ENCODE results near the gene SLC16A3. TPM values are rescaled to one million over a fixed set of nuclear protein-coding genes. Genes with fewer than 3 reads are reported as not detected.

The SLC16A3 gene
- total RNA-seq, 1 donor from 2014 or later, result 10.0 TPM

GRCh38 chr17:82241183-82241925 lies 12.5 kb downstream of the SLC16A3 start:
- DNase-seq (peak; percentile 90), ATAC-seq (ENCODE audit: poor library complexity) (peak; percentile 45)
- intact Hi-C loops (cut with DNase I), result no loop called here

DNA sequence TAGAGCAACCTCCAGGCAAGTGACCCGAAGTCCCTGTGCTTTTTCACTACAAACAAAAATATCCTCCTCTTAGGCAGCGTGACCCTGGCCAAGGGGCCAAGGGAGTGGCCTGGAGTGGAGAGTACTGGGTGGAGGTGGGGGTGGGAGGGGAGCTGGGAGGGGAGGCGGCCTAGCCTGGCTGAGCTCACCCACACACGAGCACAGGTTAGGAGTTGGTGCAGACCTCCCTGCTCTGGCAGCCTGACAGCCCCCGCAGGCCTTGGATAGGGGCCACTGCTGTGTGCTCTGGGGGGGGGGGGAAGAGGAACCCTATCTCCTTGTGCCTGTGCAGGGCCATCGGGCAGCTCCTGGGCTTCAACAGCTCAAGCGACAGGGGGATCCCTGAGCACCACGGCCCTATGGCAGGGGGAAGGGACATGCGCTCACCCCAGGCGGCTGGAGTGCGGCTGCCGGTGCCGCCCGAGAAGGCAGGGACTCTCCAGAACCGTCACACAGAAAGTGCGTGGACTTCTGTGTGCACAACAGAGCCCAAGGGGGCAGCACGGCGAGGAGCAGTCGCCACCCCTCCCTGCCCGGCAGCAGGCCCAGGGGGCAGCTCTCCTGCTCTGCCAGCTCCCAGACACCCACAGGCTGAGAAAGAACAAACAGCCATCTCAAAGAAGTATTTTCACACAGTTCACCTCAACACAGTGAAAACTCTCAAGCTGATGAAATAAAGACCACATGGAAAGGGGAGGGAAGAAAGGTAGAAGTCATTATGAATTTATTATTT lies 13.3 kb downstream of the SLC16A3 start:
- peak; percentile 56 for ATAC-seq (ENCODE audit: poor library complexity)
- peak; percentile 73 for DNase-seq
- intact Hi-C loops (cut with DNase I), result no loop called here

GRCh38 chr17:82242698-82242976 lies 13.8 kb downstream of the SLC16A3 start:
- intact Hi-C loops (cut with DNase I), result no loop called here
- no peak for DNase-seq
- no peak for ATAC-seq (ENCODE audit: poor library complexity)

DNA sequence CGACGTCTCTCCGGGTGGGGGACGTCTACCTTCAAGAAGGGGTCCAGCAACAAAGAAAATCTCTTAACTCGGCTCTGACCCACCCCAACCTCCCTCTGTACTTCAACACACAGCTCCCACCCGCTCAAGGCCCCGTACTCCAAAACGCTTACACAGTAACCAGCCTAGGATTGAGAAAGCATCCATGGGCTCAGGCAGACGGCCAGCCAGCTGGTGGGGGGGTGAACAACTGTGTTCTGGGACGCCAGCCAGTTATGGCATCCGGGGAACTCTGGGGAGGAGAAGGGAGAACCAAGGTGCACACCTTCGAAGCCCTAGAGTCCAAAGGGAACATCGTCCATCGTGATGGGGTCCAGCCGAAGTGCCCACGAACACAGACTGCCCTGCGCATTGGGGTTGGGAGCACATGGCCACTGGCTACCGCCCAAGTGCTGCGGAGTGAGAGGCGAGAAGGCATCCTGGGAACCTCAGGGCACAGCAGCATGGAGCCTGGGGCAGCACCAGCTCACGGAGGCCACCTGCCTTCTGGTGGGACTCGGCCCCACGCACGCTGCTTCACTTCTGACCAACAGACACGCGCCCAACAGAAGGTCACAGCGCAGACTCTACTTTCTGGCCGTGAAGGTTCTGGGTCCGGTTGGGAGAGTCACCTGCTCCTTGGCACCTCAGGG lies 14.3 kb downstream of the SLC16A3 start:
- DNase-seq (peak; percentile 89), ATAC-seq (ENCODE audit: poor library complexity) (peak; percentile 45)
- intact Hi-C loops (cut with DNase I), result no loop called here

GRCh38 chr17:82243648-82244412 lies 15.0 kb downstream of the SLC16A3 start:
- DNase-seq, result no peak
- no peak for ATAC-seq (ENCODE audit: poor library complexity)
- intact Hi-C loops (cut with DNase I), result no loop called here

GRCh38 chr17:82244413-82245133 lies 15.7 kb downstream of the SLC16A3 start:
- DNase-seq, result no peak
- intact Hi-C loops (cut with DNase I), result no loop called here
- ATAC-seq (ENCODE audit: poor library complexity), result no peak

DNA sequence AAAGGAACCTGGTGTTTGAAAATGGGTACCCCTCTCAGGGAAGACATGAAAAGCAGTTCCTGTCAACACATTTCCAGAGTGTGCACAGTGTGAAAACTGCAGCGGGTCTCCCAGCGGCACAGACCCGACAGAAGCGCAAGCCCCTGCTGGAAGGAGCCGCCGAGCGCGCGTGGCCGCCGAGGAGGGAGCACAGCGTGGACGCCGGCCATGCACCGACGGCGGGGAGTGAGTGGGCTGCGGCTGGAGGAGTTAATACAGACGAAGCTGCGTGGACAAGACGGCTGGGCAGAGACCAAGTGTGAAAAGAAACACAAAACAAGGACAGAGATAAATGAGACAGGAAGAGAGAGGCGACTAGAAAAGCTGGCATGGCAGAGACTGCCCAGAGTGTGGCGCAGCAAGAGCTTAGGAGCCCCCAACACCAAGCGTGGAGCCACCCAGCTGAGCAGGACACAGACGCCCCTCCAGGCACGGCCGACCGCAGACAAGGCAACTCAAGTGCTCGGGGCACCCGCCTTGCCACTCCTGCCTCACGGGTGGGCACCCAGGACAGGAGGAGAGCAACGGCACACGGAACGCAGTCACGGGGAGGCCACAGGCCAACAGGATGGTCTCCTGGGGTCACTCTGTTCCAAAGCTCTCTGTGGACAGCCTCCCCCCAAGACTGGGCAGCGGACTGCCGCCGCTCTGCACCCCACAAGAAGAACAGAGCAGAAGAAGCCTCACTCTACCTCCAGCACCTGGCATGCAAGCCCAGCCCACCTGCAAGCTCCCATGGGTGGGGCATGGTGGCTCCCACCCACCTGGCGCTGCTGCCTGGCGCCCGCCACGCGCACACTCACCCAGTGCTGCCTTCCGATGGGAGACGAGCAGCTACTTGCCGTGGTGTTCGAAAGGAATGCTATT lies 16.5 kb downstream of the SLC16A3 start:
- intact Hi-C loops (cut with DNase I), result no loop called here
- DNase-seq (no peak), ATAC-seq (ENCODE audit: poor library complexity) (no peak)

GRCh38 chr17:82246040-82246364 lies 17.2 kb downstream of the SLC16A3 start:
- intact Hi-C loops (cut with DNase I), result no loop called here
- DNase-seq, result no peak
- ATAC-seq (ENCODE audit: poor library complexity), result no peak

- ATAC-seq (ENCODE audit: poor library complexity) (peak; percentile 8), DNase-seq (peak; percentile 70)
- intact Hi-C loops (cut with DNase I), result no loop called here
These were observed 17.7 kb downstream of the SLC16A3 start for GRCh38 chr17:82246365-82247181.

DNA sequence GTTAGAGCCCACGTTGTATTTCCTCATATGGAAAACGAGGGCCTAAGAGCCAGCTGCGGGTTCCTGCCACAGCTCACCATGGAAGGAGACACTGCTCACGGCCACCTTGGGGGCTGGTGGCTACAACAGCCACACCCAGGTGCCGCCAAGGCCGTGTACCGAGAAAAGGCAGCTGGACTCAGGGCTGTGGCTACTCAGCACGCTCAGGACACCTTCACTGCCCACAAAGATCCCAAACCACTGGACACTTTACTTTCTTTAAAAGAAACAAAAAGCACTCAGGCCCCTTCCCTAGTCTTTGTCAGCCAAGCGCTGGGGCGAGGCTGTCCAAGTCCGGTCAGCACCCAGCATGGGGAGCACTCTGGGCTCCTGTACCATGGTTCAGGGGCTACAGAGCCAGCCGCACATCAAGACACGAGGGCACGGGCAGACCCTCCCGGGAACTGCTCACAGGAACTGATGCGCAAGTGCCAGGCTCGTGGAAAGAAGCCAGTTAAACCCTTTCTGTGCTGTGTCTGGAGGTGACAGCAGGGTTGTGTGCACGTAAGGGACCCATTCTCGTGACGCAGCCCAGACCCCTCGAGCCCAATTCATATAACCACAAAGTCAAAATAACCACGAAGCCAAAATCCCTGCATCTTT lies 18.5 kb downstream of the SLC16A3 start:
- no peak for DNase-seq
- no peak for ATAC-seq (ENCODE audit: poor library complexity)
- intact Hi-C loops (cut with DNase I), result no loop called here

DNA sequence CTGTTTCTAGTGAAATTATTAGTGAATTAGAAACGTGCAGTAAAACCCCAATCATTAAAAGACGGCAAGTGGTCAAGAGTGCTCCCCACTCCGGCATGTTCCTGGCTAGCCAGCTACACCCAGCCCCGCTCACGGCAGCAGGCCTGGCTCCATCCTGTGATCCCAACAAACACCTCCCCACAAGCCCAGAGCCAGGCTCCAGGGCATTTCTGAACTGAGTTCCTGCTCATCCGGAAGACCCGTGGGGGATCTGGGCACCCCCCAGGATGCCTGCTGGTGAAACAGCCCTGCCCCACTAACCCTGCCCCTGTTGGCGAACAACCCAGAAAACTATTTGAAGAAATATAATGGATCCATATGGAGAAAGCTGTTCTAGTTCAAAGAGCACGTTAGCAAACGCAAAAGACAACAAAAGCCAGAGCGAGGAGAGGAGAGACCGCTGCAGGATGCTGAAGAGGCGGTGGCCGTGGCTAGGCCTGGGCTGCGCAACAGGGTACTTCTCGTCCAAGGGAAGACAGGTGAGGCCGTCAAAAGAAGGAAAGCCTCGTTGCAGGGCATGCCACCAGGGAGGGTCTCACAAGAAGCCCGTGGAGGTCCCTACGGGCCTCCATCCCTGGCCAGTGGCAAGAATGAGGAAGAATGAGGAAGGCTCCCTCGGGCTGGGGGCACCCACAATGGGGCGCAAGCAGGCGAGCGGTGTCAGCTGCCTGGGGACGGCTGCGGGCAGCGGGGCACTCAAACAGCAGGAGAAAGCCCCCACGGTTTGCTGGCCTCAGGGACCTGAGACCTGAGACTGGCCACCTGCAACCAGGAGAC lies 19.2 kb downstream of the SLC16A3 start:
- DNase-seq, result peak; percentile 41
- ATAC-seq (ENCODE audit: poor library complexity), result no peak
- intact Hi-C loops (cut with DNase I), result no loop called here

DNA sequence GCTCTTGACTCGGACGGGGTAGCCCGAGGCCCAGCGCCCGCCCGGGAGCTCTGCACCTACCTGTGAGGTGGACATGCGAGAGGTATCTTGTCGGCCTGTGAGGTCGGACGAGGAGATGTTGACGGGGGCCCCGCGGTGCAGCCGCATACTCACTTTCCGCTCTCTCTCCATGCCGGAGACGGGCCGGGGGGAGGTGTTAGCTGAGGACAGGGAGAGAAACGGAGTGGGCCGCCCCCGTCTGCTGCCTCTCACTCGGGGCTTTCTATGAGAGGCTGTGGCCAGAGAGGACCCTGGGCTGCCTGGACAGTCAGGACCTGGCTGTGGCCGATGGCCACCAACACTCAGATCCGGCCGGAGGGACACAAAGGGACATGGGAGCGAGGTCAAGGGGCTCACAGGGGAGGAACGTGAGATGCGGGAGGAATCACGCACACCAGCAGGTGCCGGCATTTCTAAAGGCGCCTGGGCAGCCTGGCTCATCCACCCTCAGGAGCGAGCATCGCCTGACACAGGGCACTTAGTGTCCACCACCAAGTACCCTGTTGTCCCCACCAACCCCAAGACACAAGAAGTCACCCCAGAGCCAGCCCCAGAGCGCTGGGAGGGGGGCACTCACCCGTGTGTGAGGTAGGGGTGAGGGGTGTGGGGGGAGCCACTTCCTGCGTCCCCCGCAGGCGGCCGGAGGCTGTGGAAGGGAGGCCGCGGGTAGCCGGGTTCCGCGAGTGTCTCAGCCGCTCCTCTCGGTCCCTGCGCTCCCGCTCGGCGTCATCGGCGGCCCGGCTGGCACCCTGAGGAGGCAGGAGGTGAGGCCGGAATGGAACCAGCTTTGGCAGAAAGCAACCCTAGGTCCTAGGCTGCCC lies 20.2 kb downstream of the SLC16A3 start:
- intact Hi-C loops (cut with DNase I), result no loop called here
- ATAC-seq (ENCODE audit: poor library complexity) (no peak), DNase-seq (peak; percentile 41)

GRCh38 chr17:82249896-82250581 lies 21.2 kb downstream of the SLC16A3 start:
- DNase-seq, result peak; percentile 33
- intact Hi-C loops (cut with DNase I), result no loop called here
- ATAC-seq (ENCODE audit: poor library complexity), result no peak

GRCh38 chr17:82250868-82251500 lies 22.1 kb downstream of the SLC16A3 start:
- ATAC-seq (ENCODE audit: poor library complexity) (no peak), DNase-seq (peak; percentile 33)
- intact Hi-C loops (cut with DNase I), result no loop called here

All from Right ventricle myocardium superior (tissue), 1 donor.